Panc1 (cell line): Measurements from ENCODE around the gene SLC13A3.

Source experiments
- CTCF ChIP-seq: fragments of 450-650 bp; IDR thresholded peaks from 2 replicates; pipeline ENCODE4 v1.5.1; 2017; ENCODE audit warnings: mild to moderate bottlenecking
- REST ChIP-seq, 2 experiments: IDR thresholded peaks; 2 replicates each; pipeline ENCODE4 v1.6.1; 2011 to 2012; ENCODE audit warnings: low read depth in 2 of 2, control low read depth in 1 of 2, low read length in 1 of 2, mild to moderate bottlenecking in 1 of 2, moderate library complexity in 1 of 2; ENCODE audit not compliant: insufficient read depth in 1 of 2
- TCF7L2 ChIP-seq: IDR thresholded peaks from 2 replicates; pipeline ENCODE4 v1.6.1; 2011; ENCODE audit warnings: mild to moderate bottlenecking, low read depth, low read length, inconsistent platforms

- no peak for TF ChIP-seq TCF7L2
- TF ChIP-seq CTCF: no peak
- no peak for TF ChIP-seq REST (IDR thresholded peaks at IDR 0.05; ENCODE audit: insufficient read depth in 1 of 2, low read depth in 2 of 2, low read length in 1 of 2)
Measured at GRCh38 chr20:46562009-46562372, 89.3 kb downstream of the SLC13A3 start.
